B cell (primary cell): Measurements from ENCODE around the gene PRKCB. TPM values are rescaled to one million over a fixed set of nuclear protein-coding genes. Genes with fewer than 3 reads are reported as not detected.

Experiments used
- ATAC-seq: fragments of 200-7000 bp; cut with Tn5 transposase; one replicate; pipeline ENCODE4 v1.10.0; 2021; ENCODE audit warnings: low read depth, mild to moderate bottlenecking, moderate number of reproducible peaks, moderate library complexity
- CTCF ChIA-PET: fragments of 350-600 bp; sonication (Branson Sonifier 250); formaldehyde crosslinking; loops from one replicate; lab custom pipeline; 2021; ENCODE audit warnings: antibody characterized with exemption, inconsistent platforms; lab: Charles Lee
- POLR2A ChIA-PET: fragments of 350-600 bp; sonication (Branson Sonifier 250); formaldehyde crosslinking; loops from one replicate; lab custom pipeline; 2021; ENCODE audit warnings: antibody characterized with exemption; lab: Charles Lee
- DNase-seq: peaks from one replicate; pipeline ENCODE4 v3.0.0; 2013
- H2AFZ ChIP-seq: 2 replicates; pipeline ENCODE4 v1.6.1; 2012; ENCODE audit warnings: mild to moderate bottlenecking, low read depth, low read length; ENCODE audit not compliant: insufficient read depth, poor library complexity, severe bottlenecking
- H3K27ac ChIP-seq, 2 donors: 1 replicate in 1 of 2; 2 replicates in 1 of 2; pipeline ENCODE4 v1.5.1; 2012 to 2013; ENCODE audit warnings: low read length in 2 of 2, mild to moderate bottlenecking in 2 of 2, moderate library complexity in 1 of 2
- H3K27me3 ChIP-seq, 4 experiments: fragments of 200-600 bp in 1 of 4; sonication (generic) in 1 of 4; replicated peaks in 1 of 4; 1 replicate in 2 of 4; 2 replicates in 2 of 4; pipeline versions ENCODE4 v1.6.1 to v1.7.0; 2013 to 2016; ENCODE audit warnings: low read length in 3 of 4, mild to moderate bottlenecking in 2 of 4, mixed read lengths in 1 of 4, moderate library complexity in 1 of 4; ENCODE audit not compliant: insufficient read depth in 4 of 4, control insufficient read depth in 3 of 4; ENCODE audit errors: control extremely low read depth in 1 of 4
- H3K36me3 ChIP-seq, 2 experiments: replicated peaks in 1 of 2; 1 replicate in 1 of 2; 2 replicates in 1 of 2; pipeline versions ENCODE4 v1.6.1 to v1.7.1; 2013; ENCODE audit warnings: low read length in 1 of 2; ENCODE audit not compliant: insufficient read depth in 2 of 2, control insufficient read depth in 1 of 2; ENCODE audit errors: control extremely low read depth in 1 of 2, extremely low read depth in 1 of 2
- H3K4me1 ChIP-seq, 2 donors: fragments of 200-600 bp in 1 of 2; sonication (generic) in 1 of 2; 1 replicate in 1 of 2; 2 replicates in 1 of 2; pipeline versions ENCODE4 v1.5.1 to v1.6.1; 2013 to 2017; ENCODE audit warnings: low read length in 2 of 2; ENCODE audit not compliant: control insufficient read depth in 2 of 2, insufficient read depth in 2 of 2
- H3K4me2 ChIP-seq: replicated peaks from 2 replicates; pipeline ENCODE3; 2012; ENCODE audit warnings: mild to moderate bottlenecking, low read depth, low read length; ENCODE audit not compliant: poor library complexity, severe bottlenecking
- H3K4me3 ChIP-seq, 5 experiments: fragments of 200-600 bp in 1 of 5; sonication (generic) in 1 of 5; 1 replicate in 3 of 5; 2 replicates in 2 of 5; pipeline versions ENCODE4 v1.5.1 to v1.7.0; 2011 to 2016; ENCODE audit warnings: low read length in 4 of 5, mild to moderate bottlenecking in 4 of 5, low read depth in 2 of 5, control low read depth in 1 of 5, moderate library complexity in 1 of 5; ENCODE audit not compliant: insufficient read depth in 1 of 5; ENCODE audit errors: control extremely low read depth in 1 of 5, extremely low read depth in 1 of 5
- H3K79me2 ChIP-seq: fragments of 200-600 bp; sonication (generic); one replicate; pipeline ENCODE4 v1.6.0; 2016; ENCODE audit warnings: low read length; ENCODE audit not compliant: control insufficient read depth, insufficient read depth
- H3K9ac ChIP-seq: fragments of 200-600 bp; sonication (generic); 2 replicates; pipeline ENCODE4 v1.6.1; 2017; ENCODE audit warnings: mild to moderate bottlenecking, low read length, moderate library complexity
- H3K9me3 ChIP-seq, 3 donors: one replicate each; pipeline versions ENCODE4 v1.6.1 to v1.7.1; 2013; ENCODE audit warnings: low read length in 2 of 3; ENCODE audit not compliant: control insufficient read depth in 2 of 3, insufficient read depth in 1 of 3; ENCODE audit errors: control extremely low read depth in 1 of 3
- H4K20me1 ChIP-seq: 2 replicates; pipeline ENCODE4 v1.6.0; 2012; ENCODE audit warnings: mild to moderate bottlenecking, low read length; ENCODE audit not compliant: insufficient read depth, control insufficient read depth, poor library complexity, severe bottlenecking
- H3K27ac Mint-ChIP-seq: one replicate; pipeline ENCODE4 v1.8.0; 2021; ENCODE audit warnings: mixed read lengths
- H3K27me3 Mint-ChIP-seq: one replicate; pipeline ENCODE4 v1.8.0; 2021; ENCODE audit warnings: mixed read lengths
- H3K4me1 Mint-ChIP-seq: one replicate; pipeline ENCODE4 v1.8.0; 2021; ENCODE audit warnings: mixed read lengths
- H3K4me3 Mint-ChIP-seq: one replicate; pipeline ENCODE4 v1.8.0; 2021; ENCODE audit warnings: mixed read lengths
- H3K9me3 Mint-ChIP-seq: one replicate; pipeline ENCODE4 v1.8.0; 2022; ENCODE audit warnings: mixed read lengths; ENCODE audit not compliant: insufficient read depth
- EZH2 ChIP-seq: IDR thresholded peaks from 2 replicates; pipeline ENCODE4 v1.6.1; 2012; ENCODE audit warnings: borderline replicate concordance, low read depth, mild to moderate bottlenecking, moderate library complexity, low read length; ENCODE audit not compliant: insufficient read depth, poor library complexity, severe bottlenecking
- WGBS: methylation state at CpG from one replicate; pipeline ENCODE4 v1.1.5; 2013; ENCODE audit warnings: missing lambda C conversion rate; ENCODE audit not compliant: insufficient coverage; 5-methylcytosine and 5-hydroxymethylcytosine counted together
- intact Hi-C: fragments of 100-400 bp; cut with micrococcal nuclease; formaldehyde crosslinking; loops from one replicate; pipeline ENCODE4 v1.10.0; 2022
- polyA plus RNA-seq: library from polyadenylated mRNA; depleted of rRNA; stranded (reverse); fragments of >200 nt; gene quantifications from 2 replicates; pipeline ENCODE4 v1.2.3, GENCODE V29; 2012
- total RNA-seq, 2 donors: library from RNA; stranded (reverse); fragments of 120-200 nt in 1 of 2; gene quantifications; 1 replicate in 1 of 2; 2 replicates in 1 of 2; pipeline versions ENCODE4 v1.2.3 to v1.2.4, GENCODE V29; 2013 to 2022
- TF ChIP-seq, protein P1 (sequence below): fragments of 200-600 bp; IDR thresholded peaks from one replicate; pipeline ENCODE4 v1.8.0; 2022; ENCODE audit warnings: antibody characterized with exemption, mild to moderate bottlenecking

PRKCB gene
- total and polyA plus RNA-seq, 2 donors (not counting 1 experiment from before 2014, with no cell fraction given) = 106 to 373 TPM

DNA sequence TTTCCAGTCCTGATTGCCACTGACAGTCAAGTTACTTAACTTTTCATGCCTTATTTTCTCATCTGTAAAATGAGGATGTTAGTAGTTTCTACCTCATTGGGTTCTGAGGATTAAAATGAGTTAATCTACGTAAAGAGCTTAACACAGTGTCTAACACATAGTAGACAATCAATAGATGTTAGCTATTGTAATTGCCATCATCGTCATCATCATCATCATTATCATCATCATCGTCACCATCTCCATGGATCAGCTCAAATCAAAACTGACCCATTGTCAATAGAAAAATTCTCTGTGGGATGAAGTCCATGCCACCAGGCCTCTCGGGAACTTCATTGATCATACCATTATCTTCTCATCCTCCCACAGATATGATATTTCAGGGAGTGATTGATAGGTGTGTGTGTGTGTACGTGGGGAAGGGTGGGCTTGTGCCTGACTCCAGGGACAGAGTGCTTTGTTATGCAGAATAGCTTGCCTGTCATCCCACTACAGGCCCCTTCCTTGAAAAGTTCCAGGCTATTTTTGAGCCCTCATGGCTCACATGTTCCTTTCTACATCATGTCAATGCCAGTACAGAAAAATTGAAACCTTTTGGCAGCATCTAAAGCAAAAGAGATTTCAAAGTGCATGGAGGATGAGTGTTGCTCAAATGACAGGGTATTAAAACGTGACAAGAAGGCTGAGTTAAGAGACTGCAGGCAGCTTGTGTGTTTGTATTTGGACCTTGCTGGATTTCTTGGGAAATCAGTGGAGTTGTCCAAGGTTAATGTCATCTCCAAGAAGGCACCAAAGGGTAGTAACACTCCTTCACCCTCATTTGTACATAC is 133.9 kb downstream of the PRKCB start:
- Histone ChIP-seq H2AFZ (no peak overlapping the region), H3K9me3 (no peaks in the 10 kb centered on the region), H3K4me1 (peaks cover 48 to 49% of the 10 kb centered on the region in 2 donors), H3K27ac (no peak overlapping the region), H3K36me3 (peaks cover 0 to 50% of the 10 kb centered on the region in 2 experiments), H3K4me2 (no peak overlapping the region), H4K20me1 (peaks cover 74% of the 10 kb centered on the region), H3K79me2 (peaks cover 100% of the 10 kb centered on the region), H3K27me3 (no peaks in the 10 kb centered on the region), H3K4me3 (no peak overlapping the region), H3K9ac (no peak overlapping the region)
- H3K27me3 Mint-ChIP-seq = no peaks in the 10 kb centered on the region
- H3K9me3 Mint-ChIP-seq = no peaks in the 10 kb centered on the region
- WGBS = 90% methylated on average over 1 of the region's 6 CpGs
- ATAC-seq (no peak), DNase-seq (no peak)
- ChIA-PET POLR2A (no interaction called here), CTCF (interaction anchor here (1.0 to 2.1 kb wide), 5 partner anchors 11 to 166 kb away, joined by 3 to 10 read pairs (median 3); no protein-coding TSS in a partner anchor)
- peak overlapping the region; percentile 51 for H3K27ac Mint-ChIP-seq
- TF ChIP-seq EZH2 = no peak
- TF ChIP-seq, protein P1, sequence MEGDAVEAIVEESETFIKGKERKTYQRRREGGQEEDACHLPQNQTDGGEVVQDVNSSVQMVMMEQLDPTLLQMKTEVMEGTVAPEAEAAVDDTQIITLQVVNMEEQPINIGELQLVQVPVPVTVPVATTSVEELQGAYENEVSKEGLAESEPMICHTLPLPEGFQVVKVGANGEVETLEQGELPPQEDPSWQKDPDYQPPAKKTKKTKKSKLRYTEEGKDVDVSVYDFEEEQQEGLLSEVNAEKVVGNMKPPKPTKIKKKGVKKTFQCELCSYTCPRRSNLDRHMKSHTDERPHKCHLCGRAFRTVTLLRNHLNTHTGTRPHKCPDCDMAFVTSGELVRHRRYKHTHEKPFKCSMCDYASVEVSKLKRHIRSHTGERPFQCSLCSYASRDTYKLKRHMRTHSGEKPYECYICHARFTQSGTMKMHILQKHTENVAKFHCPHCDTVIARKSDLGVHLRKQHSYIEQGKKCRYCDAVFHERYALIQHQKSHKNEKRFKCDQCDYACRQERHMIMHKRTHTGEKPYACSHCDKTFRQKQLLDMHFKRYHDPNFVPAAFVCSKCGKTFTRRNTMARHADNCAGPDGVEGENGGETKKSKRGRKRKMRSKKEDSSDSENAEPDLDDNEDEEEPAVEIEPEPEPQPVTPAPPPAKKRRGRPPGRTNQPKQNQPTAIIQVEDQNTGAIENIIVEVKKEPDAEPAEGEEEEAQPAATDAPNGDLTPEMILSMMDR = no peak
- peaks cover 88% of the 10 kb centered on the region for H3K4me1 Mint-ChIP-seq
- intact Hi-C loops = no loop called here
- H3K4me3 Mint-ChIP-seq = peak overlapping the region; percentile 41

DNA sequence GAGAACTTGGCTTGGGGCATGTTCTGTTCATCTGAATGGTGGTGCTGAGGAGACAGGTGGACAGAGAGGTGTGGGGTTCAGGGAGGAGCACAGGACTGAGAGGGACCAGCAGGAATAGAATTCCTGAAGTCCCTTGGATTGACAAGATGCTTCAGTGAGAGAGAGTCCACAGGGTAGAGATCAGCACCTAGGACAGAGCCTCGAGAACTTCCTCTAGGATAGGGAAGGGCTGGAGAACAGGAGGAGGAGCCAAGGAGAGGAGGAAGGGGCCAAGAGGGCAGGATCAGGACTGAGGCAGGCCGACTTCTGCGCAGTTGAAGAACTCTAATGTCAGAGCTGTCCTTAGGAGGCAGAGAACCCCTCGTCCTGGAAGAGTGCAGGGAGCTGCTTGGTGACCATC is 138.4 kb downstream of the PRKCB start:
- Histone ChIP-seq H3K27me3 (no peaks in the 10 kb centered on the region), H2AFZ (no peak overlapping the region), H3K4me3 (no peak overlapping the region), H3K27ac (no peak overlapping the region), H3K4me2 (no peak overlapping the region), H4K20me1 (peaks cover 90% of the 10 kb centered on the region), H3K79me2 (peaks cover 100% of the 10 kb centered on the region), H3K4me1 (peaks cover 37 to 42% of the 10 kb centered on the region in 2 donors), H3K9me3 (no peaks in the 10 kb centered on the region), H3K36me3 (peaks cover 4 to 54% of the 10 kb centered on the region in 2 experiments), H3K9ac (no peak overlapping the region)
- WGBS = 99% methylated on average over 4 of the region's 4 CpGs
- peak overlapping the region; percentile 61 for H3K27ac Mint-ChIP-seq
- H3K27me3 Mint-ChIP-seq = no peaks in the 10 kb centered on the region
- no peak overlapping the region for H3K4me3 Mint-ChIP-seq
- ATAC-seq = no peak
- POLR2A ChIA-PET = interaction anchor here (0.9 kb wide), 1 partner anchor 36 kb away, joined by 3 read pairs; no protein-coding TSS in a partner anchor
- H3K4me1 Mint-ChIP-seq = peaks cover 88% of the 10 kb centered on the region
- intact Hi-C loops = no loop called here
- TF ChIP-seq, protein P1 = no peak
- no peak for TF ChIP-seq EZH2
- CTCF ChIA-PET = interaction anchor here (1.0 kb wide), 1 partner anchor 36 kb away, joined by 4 read pairs; no protein-coding TSS in a partner anchor
- DNase-seq = no peak
- H3K9me3 Mint-ChIP-seq = no peaks in the 10 kb centered on the region
